HepG2 (cell line): Measurements from ENCODE around the gene PLCXD1. TPM values are rescaled to one million over a fixed set of nuclear protein-coding genes. Genes with fewer than 3 reads are reported as not detected.
A peak's percentile ranks its signal among the peaks of the same experiment; 100 is the strongest.

Experiments
- AGO2 ChIP-seq: fragments of 200-400 bp; formaldehyde crosslinking; optimal IDR thresholded peaks from 2 replicates; pipeline ENCODE3; 2017; ENCODE audit warnings: mild to moderate bottlenecking, low read depth, low read length, moderate library complexity
- CHCHD3 ChIP-seq: sonication (generic); formaldehyde crosslinking; IDR thresholded peaks from 2 replicates; pipeline ENCODE4 v1.8.0; 2022; ENCODE audit warnings: mild to moderate bottlenecking, missing genetic modification reagents, moderate library complexity
- EEA1 ChIP-seq: sonication (generic); formaldehyde crosslinking; IDR thresholded peaks from 2 replicates; pipeline ENCODE4 v1.5.1; 2020; ENCODE audit warnings: mild to moderate bottlenecking, missing genetic modification reagents, borderline replicate concordance
- KDM1A ChIP-seq: IDR thresholded peaks from 2 replicates; pipeline ENCODE4 v1.6.1; 2016; ENCODE audit warnings: missing compliant biosample characterization
- KLF16 ChIP-seq, 2 experiments: sonication (generic) in 1 of 2; formaldehyde crosslinking in 1 of 2; IDR thresholded peaks; 2 replicates each; pipeline versions ENCODE4 v1.6.1 to v1.8.0; 2016 to 2023; ENCODE audit warnings: missing genetic modification reagents in 2 of 2, missing compliant biosample characterization in 1 of 2
- MATR3 ChIP-seq: sonication (generic); formaldehyde crosslinking; IDR thresholded peaks from 2 replicates; pipeline ENCODE4 v1.4.0; 2020; ENCODE audit warnings: missing genetic modification reagents
- MIER2 ChIP-seq: IDR thresholded peaks from 2 replicates; pipeline ENCODE4 v1.6.1; 2016; ENCODE audit warnings: missing biosample characterization, missing genetic modification reagents
- MIER3 ChIP-seq: IDR thresholded peaks from 2 replicates; pipeline ENCODE4 v1.6.1; 2016; ENCODE audit warnings: missing compliant biosample characterization, borderline replicate concordance
- PHF20 ChIP-seq: sonication (generic); formaldehyde crosslinking; IDR thresholded peaks from 2 replicates; pipeline ENCODE4 v1.5.0; 2020; ENCODE audit warnings: mild to moderate bottlenecking, missing genetic modification reagents
- PITX1 ChIP-seq: sonication (generic); formaldehyde crosslinking; IDR thresholded peaks from 2 replicates; pipeline ENCODE4 v1.5.1; 2020; ENCODE audit warnings: mild to moderate bottlenecking, missing genetic modification reagents
- RARG ChIP-seq: sonication (generic); formaldehyde crosslinking; IDR thresholded peaks from 2 replicates; pipeline ENCODE4 v1.4.0; 2020; ENCODE audit warnings: low read depth, mild to moderate bottlenecking, missing genetic modification reagents
- U2AF2 ChIP-seq: fragments of 200-400 bp; formaldehyde crosslinking; IDR thresholded peaks from 2 replicates; pipeline ENCODE4 v1.6.1; 2017; ENCODE audit warnings: low read depth, mild to moderate bottlenecking, low read length
- ZFP37 ChIP-seq: sonication (generic); formaldehyde crosslinking; IDR thresholded peaks from 2 replicates; pipeline ENCODE4 v1.4.0; 2020; ENCODE audit warnings: missing genetic modification reagents, borderline replicate concordance
- ZKSCAN5 ChIP-seq: sonication (generic); formaldehyde crosslinking; IDR thresholded peaks from 2 replicates; pipeline ENCODE4 v1.5.1; 2020; ENCODE audit warnings: mild to moderate bottlenecking, missing genetic modification reagents
- ZNF180 ChIP-seq: sonication (generic); formaldehyde crosslinking; IDR thresholded peaks from 2 replicates; pipeline ENCODE4 v1.4.0; 2020; ENCODE audit warnings: low read depth, missing genetic modification reagents, borderline replicate concordance
- ZNF510 ChIP-seq: sonication (generic); formaldehyde crosslinking; IDR thresholded peaks from 2 replicates; pipeline ENCODE4 v1.4.0; 2020; ENCODE audit warnings: low read depth, mild to moderate bottlenecking, missing genetic modification reagents
- ZNF546 ChIP-seq: sonication (generic); formaldehyde crosslinking; conservative IDR thresholded peaks from 2 replicates; pipeline ENCODE4 v1.8.1; 2023; ENCODE audit warnings: mild to moderate bottlenecking, missing genetic modification reagents
- ZNF678 ChIP-seq: sonication (generic); formaldehyde crosslinking; IDR thresholded peaks from 2 replicates; pipeline ENCODE4 v1.4.0; 2020; ENCODE audit warnings: mild to moderate bottlenecking, missing genetic modification reagents
- ZNF713 ChIP-seq: sonication (generic); formaldehyde crosslinking; IDR thresholded peaks from 2 replicates; pipeline ENCODE4 v1.4.0; 2020; ENCODE audit warnings: mild to moderate bottlenecking, missing genetic modification reagents
- polyA plus RNA-seq, 8 experiments: library from polyadenylated mRNA; depleted of rRNA in 3 of 8; stranded (reverse) in 7 of 8; unstranded in 1 of 8; fragments of >200 nt; fragmentation: Illumina TruSeq in 4 of 8; extraction: Trizol in 4 of 8; gene quantifications; 2 replicates each; pipeline versions ENCODE4 v1.2.1 to v1.2.3, GENCODE V29; 2011 to 2016; ENCODE audit warnings: low read depth in 4 of 8, missing spikeins in 1 of 8, mixed read lengths in 1 of 8; ENCODE audit not compliant: insufficient read depth in 1 of 8
- total RNA-seq, 5 experiments: library from RNA; depleted of rRNA; stranded (reverse); fragments of >200 nt; fragmentation: Illumina TruSeq; extraction: Trizol; gene quantifications; 2 replicates each; pipeline ENCODE4 v1.2.3, GENCODE V29; 2016; ENCODE audit warnings: low read depth in 1 of 5
- TF ChIP-seq, protein P1 (sequence below): sonication (generic); formaldehyde crosslinking; IDR thresholded peaks from 2 replicates; pipeline ENCODE4 v1.8.0; 2022; ENCODE audit warnings: mild to moderate bottlenecking, missing genetic modification reagents
- TF ChIP-seq, protein P2 (sequence below): IDR thresholded peaks from 2 replicates; pipeline ENCODE4 v1.6.1; 2016; ENCODE audit warnings: low read depth, borderline replicate concordance
- TF ChIP-seq, protein P3 (sequence below): IDR thresholded peaks from 2 replicates; pipeline ENCODE4 v1.6.1; 2016; ENCODE audit warnings: low read depth, control low read depth

PLCXD1 gene
- total and polyA plus RNA-seq, 2 of the 13 experiments (the other 11 are each of a cell fraction or from before 2014, with no cell fraction given) = 87.7 to 153 TPM

GRCh38 chrX:318068-318738 is 37.0 kb downstream of the PLCXD1 start (continued):
- TF ChIP-seq, protein P1, sequence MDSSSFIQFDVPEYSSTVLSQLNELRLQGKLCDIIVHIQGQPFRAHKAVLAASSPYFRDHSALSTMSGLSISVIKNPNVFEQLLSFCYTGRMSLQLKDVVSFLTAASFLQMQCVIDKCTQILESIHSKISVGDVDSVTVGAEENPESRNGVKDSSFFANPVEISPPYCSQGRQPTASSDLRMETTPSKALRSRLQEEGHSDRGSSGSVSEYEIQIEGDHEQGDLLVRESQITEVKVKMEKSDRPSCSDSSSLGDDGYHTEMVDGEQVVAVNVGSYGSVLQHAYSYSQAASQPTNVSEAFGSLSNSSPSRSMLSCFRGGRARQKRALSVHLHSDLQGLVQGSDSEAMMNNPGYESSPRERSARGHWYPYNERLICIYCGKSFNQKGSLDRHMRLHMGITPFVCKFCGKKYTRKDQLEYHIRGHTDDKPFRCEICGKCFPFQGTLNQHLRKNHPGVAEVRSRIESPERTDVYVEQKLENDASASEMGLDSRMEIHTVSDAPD = 0 out of 2 replicates have a peak, but pooled peaks have one; percentile 52
- TF ChIP-seq ZNF510 (CRISPR knock-in tag) (no peak), PITX1 (CRISPR knock-in tag) (no peak), RARG (CRISPR knock-in tag) (no peak), KDM1A (CRISPR knock-in tag) (no peak), ZKSCAN5 (no peak), MIER3 (CRISPR knock-in tag) (no peak), ZNF546 (no peak), AGO2 (peak; percentile 95), MIER2 (CRISPR knock-in tag) (no peak), ZNF180 (CRISPR knock-in tag) (no peak), ZFP37 (no peak), MATR3 (CRISPR knock-in tag) (no peak), ZNF678 (CRISPR knock-in tag) (no peak), CHCHD3 (CRISPR knock-in tag) (no peak), PHF20 (no peak), U2AF2 (no peak), KLF16 (CRISPR knock-in tag; IDR thresholded peaks at IDR 0.05) (no peak), ZNF713 (no peak), EEA1 (CRISPR knock-in tag) (no peak)
- TF ChIP-seq, protein P2, sequence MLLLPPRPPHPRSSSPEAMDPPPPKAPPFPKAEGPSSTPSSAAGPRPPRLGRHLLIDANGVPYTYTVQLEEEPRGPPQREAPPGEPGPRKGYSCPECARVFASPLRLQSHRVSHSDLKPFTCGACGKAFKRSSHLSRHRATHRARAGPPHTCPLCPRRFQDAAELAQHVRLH (CRISPR knock-in tag) = no peak
- TF ChIP-seq, protein P3, sequence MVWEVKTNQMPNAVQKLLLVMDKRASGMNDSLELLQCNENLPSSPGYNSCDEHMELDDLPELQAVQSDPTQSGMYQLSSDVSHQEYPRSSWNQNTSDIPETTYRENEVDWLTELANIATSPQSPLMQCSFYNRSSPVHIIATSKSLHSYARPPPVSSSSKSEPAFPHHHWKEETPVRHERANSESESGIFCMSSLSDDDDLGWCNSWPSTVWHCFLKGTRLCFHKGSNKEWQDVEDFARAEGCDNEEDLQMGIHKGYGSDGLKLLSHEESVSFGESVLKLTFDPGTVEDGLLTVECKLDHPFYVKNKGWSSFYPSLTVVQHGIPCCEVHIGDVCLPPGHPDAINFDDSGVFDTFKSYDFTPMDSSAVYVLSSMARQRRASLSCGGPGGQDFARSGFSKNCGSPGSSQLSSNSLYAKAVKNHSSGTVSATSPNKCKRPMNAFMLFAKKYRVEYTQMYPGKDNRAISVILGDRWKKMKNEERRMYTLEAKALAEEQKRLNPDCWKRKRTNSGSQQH = no peak
